HG03066 (cell line): ENCODE results near the gene NXF3.
"Not testable (repeated sequence)": the region's sequence is repeated elsewhere in the genome, so short reads cannot be mapped to it uniquely, and the experiment has no call there.

Source experiments
- ATAC-seq: cut with Tn5 transposase; IDR thresholded peaks from one replicate; pipeline ENCODE4 v1.9.1; 2021; ENCODE audit warnings: low read depth; ENCODE audit not compliant: unreplicated experiment

NXF3 gene

DNA sequence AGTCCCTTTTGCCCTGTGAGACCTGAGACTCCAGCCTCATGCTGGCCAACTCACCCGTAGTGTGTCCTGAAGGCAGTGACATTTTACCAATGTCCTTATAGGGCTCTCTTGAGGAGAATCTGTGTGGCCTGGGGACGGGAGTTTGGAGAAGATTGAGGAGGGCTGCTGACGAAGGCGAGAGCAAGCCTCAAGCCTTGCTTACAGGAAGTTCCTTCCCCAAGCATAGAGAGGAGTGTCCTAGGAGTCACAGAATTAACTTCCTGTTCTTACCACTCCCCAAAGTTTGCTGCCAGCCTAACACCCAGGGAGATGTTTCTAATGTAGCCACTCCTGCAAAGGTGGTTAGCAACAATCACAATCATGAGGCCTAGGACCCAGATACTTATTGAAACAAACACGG, at the start of gene NXF3:
Gene NXF3, minus strand, starts transcription at position 202 of the 400 bp plus-strand sequence. Its CDS starts 120 bp downstream, at position 82.
- no peak for ATAC-seq

DNA sequence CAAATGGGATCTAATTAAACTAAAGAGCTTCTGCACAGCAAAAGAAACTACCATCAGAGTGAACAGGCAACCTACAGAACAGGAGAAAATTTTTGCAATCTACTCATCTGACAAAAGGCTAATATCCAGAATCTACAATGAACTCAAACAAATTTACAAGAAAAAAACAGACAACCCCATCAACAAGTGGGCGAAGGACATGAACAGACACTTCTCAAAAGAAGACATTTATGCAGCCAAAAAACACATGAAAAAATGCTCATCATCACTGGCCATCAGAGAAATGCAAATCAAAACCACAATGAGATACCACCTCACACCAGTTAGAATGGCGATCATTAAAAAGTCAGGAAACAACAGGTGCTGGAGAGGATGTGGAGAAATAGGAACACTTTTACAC, 43.6 kb upstream of the NXF3 start:
- not testable (repeated sequence) for ATAC-seq

- ATAC-seq, result no peak
Measured at GRCh38 chrX:103124284-103124683, 31.3 kb upstream of the NXF3 start.

DNA sequence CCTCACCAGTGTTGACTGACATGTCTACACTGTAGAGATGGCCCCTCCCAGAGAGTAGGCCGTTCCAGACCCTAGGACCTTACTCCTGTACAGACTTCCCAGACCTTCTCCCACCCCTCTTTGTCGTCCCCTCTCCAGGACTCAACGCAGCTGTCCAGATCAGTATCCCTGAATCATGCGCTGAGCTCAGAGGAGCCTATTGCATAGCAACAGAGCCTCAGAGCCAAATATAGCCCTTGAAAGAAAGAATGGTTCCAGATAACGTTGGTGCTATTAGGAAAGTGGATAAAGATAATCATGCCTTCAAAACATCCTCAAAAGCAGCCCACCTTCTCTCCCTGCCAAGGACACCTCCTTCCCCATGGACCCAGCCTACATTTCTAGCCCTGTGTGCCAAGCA, 27.8 kb upstream of the NXF3 start:
- ATAC-seq, result no peak

GRCh38 chrX:103116970-103117369, 24.0 kb upstream of the NXF3 start:
- ATAC-seq, result not testable (repeated sequence)

DNA sequence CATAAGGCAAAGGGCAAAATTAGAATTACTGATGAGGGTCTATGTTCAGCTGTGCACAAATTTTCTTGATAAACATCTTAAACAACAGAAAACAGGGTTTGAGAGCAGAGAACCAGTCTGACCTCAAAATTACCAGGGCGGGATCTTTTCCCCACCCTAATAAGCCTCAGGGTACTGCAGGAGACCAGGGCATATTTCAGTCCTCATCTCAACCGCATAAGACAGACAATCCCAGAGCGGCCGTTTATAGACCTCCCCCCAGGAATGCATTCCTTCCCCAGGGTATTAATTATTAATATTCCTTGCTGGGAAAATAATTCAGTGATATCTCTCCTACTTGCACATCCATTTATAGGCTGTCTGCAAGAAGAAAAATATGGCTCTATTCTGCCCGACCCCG, 16.6 kb upstream of the NXF3 start:
- ATAC-seq, result not testable (repeated sequence)

DNA sequence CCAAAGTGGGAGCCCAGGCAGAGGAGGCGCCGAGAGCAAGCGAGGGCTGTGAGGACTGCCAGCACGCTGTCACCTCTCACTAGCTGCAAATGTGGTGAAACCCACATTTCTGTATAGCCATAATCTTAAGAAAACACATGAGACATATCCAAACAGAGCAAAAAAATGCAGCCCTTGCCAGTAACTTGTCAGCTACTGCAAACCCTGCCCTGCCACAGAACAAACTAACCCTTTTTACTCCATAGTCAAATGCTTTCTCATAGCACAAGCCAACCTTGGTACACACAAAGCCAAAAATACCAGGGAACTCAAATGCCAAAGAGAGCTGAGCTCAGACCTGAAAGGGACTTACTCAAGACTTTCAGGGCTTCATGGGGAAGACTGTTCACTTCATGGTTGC, 14.9 kb upstream of the NXF3 start:
- ATAC-seq, result no peak

DNA sequence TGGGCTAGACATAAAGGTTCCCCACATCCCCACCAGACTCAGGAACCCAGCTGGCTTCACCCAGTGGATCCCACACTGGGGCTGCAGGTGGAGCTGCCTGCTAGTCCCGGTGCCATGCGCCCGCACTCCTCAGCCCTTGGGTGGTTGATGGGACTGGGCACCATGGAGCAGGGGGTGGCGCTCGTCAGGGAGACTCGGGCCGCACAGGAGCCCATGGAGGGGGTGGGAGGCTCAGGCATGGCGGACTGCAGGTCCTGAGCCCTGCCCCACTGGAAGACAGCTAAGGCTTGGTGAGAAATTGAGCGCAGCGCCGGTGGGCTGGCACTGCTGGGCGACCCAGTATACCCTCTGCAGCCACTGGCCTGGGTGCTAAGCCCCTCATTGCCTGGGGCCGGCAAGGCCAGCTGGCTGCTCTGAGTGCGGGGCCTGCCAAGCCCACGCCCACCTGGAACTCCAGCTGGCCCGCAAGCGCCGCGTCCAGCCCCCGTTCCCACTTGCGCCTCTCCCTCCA, 14.3 kb upstream of the NXF3 start:
- not testable (repeated sequence) for ATAC-seq

- not testable (repeated sequence) for ATAC-seq
Measured at GRCh38 chrX:103104370-103104769, 11.4 kb upstream of the NXF3 start.

DNA sequence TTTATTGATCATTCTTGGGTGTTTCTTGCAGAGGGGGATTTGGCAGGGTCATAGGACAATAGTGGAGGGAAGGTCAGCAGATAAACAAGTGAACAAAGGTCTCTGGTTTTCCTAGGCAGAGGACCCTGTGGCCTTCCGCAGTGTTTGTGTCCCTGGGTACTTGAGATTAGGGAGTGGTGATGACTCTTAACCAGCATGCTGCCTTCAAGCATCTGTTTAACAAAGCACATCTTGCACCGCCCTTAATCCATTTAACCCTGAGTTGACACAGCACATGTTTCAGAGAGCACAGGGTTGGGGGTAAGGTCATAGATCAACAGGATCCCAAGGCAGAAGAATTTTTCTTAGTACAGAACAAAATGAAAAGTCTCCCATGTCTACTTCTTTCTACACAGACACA, 10.9 kb upstream of the NXF3 start:
- not testable (repeated sequence) for ATAC-seq

- no peak for ATAC-seq
Measured at GRCh38 chrX:103101299-103102042, 8.5 kb upstream of the NXF3 start.

GRCh38 chrX:103100484-103100883, 7.5 kb upstream of the NXF3 start:
- no peak for ATAC-seq

DNA sequence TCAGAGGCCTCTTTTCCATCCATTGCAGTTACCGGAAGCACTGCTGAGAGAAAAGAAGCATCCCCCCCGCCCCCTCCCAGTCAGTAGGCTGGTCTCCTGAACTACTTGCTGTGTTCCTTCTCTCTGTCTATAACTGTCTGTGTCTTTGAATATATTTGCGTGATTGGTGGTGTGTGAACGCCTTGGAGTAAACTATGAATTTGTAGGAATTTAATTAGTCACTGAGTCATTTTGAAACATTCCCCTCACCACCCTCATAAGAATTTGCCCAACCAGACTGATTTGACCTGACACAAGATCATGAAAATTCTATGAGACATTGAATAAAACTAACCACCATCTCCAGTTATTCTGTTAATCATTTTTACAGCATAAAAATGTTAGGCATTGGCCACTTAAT, 6.7 kb upstream of the NXF3 start:
- ATAC-seq, result no peak

DNA sequence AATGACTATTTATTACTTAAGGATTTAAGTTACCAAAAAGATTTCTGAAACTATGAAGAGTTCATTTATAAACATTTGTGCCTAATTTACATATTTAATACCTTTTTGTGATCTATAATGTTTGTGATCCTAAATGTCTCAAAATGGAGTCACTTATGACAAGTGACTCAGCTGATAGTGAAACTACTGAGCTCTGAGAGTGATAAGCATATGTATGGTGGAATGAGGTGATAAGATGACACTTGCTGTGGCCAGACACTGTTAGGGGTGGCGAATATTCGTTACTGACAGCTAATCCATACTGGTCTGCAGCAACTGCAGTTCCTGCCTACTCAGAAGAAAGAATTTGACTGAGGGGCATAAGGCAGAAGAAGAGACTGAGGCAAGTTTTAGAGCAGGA, 5.5 kb upstream of the NXF3 start:
- ATAC-seq, result no peak

- no peak for ATAC-seq
Measured at GRCh38 chrX:103081051-103081450, 11.9 kb downstream of the NXF3 start.

GRCh38 chrX:103073467-103073866, 19.5 kb downstream of the NXF3 start:
- no peak for ATAC-seq

DNA sequence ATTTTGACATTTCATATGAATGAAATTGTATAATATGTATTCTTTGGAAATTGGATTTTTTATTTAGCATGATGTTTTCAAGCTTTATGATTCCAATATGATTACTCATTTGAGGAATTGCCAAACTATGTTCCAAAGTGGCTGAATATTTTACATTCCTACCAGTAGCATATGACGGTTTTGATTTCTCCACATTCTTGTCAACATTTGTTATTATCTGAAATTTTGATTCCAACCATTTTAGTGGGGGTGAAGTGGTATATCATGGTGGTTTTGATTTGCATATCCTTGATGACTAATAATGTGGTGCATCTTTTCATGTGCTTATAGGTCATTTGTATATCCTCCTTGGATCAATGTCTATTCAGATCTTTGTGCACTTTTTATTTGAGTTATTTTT, 26.3 kb downstream of the NXF3 start:
- no peak for ATAC-seq

GRCh38 chrX:103063918-103064434, 29.0 kb downstream of the NXF3 start, which contains the start of gene BEX1:
TSS of gene BEX1 (minus strand) at chrX:103064171. CDS start at chrX:103063274, 897 bp downstream.
- no peak for ATAC-seq

DNA sequence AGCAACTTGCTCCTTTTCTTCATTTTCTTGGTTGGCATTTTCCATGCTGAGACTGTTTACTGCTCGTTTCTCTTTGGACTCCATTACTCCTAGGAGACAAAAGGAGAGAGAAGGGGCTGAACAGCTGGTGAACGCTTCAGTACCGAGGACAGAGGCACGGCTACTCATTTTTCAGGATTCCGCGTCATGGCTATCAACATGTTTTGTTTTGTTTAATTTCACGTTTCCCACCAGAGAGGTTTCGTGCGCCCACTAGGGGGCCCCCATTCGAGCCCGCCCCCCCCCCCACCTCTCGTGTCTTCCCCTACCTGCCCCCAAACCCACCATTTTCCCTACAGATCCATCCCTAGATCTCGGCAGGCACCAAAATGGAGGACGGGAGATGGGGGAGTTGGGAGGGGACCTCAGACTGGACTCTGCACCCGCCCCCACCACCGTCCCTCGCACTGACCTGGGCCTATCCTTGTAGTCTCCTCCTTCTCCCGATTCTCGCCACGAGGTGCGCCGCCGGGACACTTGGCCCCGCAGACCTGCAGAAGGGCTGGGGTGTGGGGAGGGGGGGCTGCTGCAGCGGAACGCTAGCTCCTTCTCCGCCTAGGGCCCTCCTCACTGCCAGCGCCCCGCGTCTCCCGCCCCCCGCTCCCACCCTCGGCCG, 29.6 kb downstream of the NXF3 start:
- no peak for ATAC-seq

- ATAC-seq, result no peak
Measured at GRCh38 chrX:103061486-103061885, 31.5 kb downstream of the NXF3 start.

DNA sequence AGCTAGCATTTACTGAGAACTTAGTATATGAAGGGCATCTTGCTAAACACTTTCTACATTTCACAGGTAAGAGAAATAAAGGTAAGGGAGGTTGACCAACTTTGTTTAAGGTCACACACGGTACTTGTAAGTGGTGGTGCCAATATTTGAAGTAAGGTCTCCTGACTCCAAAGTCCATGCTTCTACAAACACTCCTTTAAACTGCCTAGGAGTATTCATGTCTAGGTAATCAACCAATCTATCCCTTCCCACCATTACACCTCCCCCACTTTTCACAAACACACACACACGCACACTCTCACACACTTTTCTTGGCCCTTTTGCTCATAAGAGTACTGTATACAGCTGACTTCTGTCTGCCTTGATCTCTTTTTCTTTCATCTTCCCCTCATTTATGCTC, 36.0 kb downstream of the NXF3 start:
- ATAC-seq, result no peak

- ATAC-seq, result no peak
Measured at GRCh38 chrX:103052625-103053024, 40.3 kb downstream of the NXF3 start.
